ENCODE results near the gene TUBB2B.
"Not testable (repeated sequence)": the region's sequence is repeated elsewhere in the genome, so short reads cannot be mapped to it uniquely, and the experiment has no call there.

The TUBB2B gene

DNA sequence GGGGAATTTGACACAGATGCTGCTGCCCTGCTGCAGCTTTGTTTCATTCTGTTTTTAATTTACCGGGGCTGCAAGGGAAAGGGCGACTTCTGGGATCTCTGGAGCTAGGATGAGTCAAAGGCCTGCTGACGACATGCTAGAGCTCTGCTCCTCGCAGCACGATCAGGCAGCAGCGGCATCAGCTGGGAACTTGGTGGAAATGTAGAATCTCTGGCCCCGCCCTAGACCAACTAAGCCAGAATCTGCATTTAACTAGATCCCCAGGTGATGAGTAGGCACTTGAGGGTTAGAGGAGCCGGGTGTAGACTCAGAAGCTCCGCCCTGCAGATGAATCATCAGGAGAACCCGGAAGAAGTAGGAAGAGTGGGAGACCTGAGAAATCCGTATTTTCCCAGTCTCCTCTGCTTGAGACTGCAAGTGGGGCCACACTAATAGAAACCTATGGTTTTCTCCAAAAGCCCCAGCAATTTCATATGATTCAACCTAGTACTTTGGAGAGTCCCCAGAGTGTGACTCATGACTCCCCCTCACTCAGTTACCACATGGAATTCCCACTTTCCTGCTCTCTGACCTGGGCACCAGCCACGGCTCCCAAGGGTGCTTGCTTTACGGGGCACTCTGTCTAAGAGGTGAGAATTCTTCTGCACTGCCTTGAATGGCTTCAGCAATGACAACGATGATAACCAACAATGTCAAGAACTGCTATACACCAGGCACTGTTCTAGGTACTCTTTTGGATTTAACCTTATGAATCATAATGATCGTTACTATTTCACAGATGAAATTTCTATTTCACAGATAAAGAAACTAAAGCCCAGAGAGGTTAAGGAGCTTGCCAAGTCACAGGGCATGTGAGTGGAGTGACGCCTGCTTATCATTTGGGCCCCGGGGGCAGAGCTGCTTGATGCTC lies 18.1 kb downstream of the TUBB2B start:
- peak; percentile 38 for DNase-seq (ENCODE audit: low spot score)

DNA sequence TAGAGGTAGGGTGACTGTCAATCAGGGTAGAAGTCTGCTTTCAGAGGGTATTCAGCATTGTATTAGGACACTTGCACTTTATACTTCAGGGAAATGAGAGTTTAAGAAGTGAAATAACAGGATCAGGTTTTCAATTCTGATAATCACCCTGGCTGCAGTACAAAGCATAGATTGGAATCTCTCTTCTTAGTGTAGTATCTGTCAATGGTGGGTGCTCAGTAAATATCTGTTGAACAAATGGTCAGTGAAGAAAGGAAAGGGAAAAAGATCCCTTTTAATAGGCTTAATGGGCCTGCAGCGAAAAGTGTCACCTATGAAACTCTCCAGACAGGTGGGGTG lies 18.7 kb downstream of the TUBB2B start:
- DNase-seq (ENCODE audit: low spot score): no peak

DNA sequence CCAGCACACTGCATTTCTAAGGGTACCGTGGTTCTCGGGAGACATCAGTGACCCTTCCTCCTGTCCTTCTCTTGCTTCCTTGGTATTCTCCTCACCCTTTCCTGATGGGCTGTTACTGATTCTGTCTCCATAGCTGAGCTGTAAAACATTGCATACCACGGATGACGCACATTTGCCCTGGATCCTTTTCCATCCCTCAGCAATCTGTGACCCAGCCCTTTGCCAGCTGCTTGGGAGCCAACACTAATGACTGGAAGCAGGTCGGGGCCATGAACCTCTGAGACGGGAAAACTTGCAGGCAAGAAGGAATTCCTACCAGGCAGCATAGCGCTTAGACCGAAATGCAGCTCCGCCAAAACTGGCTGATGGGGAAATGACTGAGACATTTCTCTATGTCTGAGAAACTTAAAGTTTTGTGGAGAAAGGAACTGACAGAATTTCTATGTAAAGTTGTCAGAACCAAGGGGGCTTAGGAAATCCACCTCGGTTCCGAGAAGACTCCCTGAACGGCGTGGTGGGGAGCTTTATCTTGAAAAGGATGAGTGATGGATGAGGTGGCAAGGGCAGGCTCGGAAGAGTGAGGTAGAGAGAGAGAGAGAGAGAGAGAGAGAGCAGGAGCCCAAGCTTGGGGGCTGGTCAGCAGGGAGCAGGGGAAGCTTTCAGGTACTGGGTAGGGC lies 19.2 kb downstream of the TUBB2B start:
- no peak for DNase-seq (ENCODE audit: low spot score)

DNA sequence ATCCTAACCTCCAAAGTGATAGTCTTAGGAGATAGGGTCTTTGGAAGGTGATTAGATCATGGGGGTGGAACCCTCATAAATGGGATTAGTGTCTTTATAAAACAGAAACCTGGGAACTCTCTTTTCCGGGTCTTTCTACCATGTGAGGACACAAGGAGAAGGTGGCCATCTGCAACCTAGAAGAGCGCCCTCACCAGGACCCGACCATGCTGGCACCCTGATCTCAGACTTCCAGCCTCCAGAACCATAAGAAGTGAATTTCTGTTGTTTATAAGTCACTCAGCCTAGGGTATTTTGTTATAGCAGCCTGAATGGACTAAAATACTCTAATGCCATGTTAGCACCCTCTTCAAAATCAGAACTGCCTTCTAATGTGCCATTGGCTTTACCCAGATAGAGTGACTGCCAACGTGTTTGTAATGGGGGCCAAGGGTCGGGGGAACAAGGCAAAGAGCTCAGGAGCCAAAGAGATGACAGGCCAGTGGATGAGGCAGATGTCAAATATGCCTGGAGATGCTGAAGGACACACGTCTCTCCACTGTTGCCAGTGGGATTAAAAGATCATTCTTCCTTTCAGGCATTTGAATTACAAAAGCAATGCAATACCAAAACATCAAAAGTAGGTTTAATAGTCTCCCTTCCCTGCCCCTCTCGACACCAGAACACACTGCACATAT lies 21.0 kb downstream of the TUBB2B start:
- DNase-seq (ENCODE audit: low spot score): no peak

GRCh38 chr6:3205913-3206312 lies 21.5 kb downstream of the TUBB2B start:
- DNase-seq (ENCODE audit: low spot score): no peak

- DNase-seq (ENCODE audit: low spot score): no peak
These were observed 22.5 kb downstream of the TUBB2B start for GRCh38 chr6:3204921-3205320.

- no peak for DNase-seq (ENCODE audit: low spot score)
These were observed 24.3 kb downstream of the TUBB2B start for GRCh38 chr6:3202999-3203696.

GRCh38 chr6:3201388-3201787 lies 26.1 kb downstream of the TUBB2B start:
- DNase-seq (ENCODE audit: low spot score): no peak

DNA sequence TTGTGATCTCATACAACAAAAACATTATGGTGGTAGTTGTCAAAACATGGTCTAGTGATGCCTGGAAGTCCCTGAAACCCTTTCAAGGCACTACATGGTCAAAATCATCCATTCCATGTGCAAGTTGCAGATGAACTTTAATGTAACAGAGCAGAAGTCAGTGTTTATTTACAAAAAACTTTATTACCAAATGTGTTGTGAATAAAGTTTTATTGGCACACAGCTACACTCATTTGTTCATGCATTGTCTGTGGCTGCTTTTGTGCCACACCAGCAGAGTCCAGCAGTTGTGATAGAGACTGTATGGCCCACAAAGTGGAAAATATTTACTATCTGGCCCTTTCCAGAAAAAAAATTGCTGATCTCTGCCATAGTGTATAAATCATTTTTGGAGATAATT lies 26.8 kb downstream of the TUBB2B start:
- DNase-seq (ENCODE audit: low spot score): no peak

DNA sequence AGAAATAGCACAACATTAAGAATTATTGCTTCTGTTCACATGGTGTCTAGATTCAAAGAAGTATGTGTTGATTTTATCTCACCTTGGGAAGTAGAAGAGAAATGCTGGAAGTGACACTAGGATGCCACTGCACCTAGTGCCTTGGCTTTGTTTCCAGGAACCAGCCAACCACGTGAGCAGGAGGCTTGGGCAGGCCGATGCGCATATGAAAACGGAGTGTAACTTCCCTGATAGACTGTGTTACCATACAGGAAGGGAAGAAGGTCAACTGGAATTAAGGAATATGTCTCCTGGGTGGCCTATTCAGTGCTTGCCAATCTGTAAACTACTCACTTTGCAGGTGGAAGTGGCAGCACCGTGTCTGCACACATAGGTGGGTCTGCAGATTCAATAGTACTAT lies 28.1 kb downstream of the TUBB2B start:
- no peak for DNase-seq (ENCODE audit: low spot score)

GRCh38 chr6:3197734-3198133 lies 29.7 kb downstream of the TUBB2B start:
- DNase-seq (ENCODE audit: low spot score): not testable (repeated sequence)

- no peak for DNase-seq (ENCODE audit: low spot score)
These were observed 30.7 kb downstream of the TUBB2B start for GRCh38 chr6:3196770-3197169.

GRCh38 chr6:3195695-3196497 lies 31.6 kb downstream of the TUBB2B start:
- no peak for DNase-seq (ENCODE audit: low spot score)

DNA sequence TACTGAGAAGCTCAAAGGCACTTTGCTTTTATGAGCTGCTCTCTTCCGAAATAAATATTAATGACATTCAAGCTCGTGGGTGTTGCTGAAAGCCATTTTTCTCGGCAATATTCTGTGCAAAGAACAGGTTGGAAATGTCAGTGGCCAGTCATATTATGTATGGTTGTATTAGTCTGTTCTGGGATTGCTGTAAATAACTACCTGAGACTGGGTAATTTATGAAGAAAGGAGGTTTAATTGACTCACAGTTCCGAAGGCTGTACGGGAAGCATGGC lies 32.1 kb downstream of the TUBB2B start:
- DNase-seq (ENCODE audit: low spot score): no peak

GRCh38 chr6:3194535-3195419 lies 32.7 kb downstream of the TUBB2B start:
- DNase-seq (ENCODE audit: low spot score): no peak

DNA sequence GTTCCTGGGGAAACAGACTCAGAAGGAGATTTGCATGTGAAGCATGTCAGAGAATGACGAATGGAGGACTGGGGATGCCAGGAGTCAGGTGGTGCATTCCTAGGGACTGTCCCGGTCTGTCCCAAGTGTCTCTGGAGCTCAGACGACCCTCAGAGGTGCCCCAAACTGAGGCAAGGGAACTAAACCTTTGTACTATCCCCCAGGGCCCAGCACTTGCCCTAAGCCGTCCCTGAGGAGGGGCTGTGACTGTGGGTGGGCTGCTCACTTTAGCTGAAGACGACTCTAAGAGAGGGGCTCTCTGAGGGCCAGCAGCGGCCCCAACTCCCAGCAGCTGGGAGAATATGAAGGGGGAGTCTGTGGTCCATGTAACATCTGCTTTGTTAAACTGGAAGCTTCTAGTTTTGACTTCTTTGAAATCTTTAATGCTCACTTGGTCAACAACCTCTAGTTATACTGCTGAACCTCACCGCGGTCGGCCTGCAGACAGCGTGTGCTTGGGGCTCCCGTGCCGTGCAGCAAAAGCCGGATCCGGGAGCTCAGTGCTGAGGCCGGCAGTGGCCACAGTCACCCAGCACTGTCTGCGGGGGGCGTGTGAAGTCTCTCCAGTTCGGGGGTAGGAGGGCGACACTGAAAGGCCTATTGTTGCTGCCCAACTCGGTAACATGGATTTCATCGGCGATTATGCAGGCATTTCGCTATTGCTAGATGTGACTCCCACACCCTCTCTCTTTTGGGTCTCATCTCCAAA lies 34.2 kb downstream of the TUBB2B start:
- DNase-seq (ENCODE audit: low spot score): no peak

GRCh38 chr6:3190779-3191178 lies 36.7 kb downstream of the TUBB2B start:
- DNase-seq (ENCODE audit: low spot score): no peak

DNA sequence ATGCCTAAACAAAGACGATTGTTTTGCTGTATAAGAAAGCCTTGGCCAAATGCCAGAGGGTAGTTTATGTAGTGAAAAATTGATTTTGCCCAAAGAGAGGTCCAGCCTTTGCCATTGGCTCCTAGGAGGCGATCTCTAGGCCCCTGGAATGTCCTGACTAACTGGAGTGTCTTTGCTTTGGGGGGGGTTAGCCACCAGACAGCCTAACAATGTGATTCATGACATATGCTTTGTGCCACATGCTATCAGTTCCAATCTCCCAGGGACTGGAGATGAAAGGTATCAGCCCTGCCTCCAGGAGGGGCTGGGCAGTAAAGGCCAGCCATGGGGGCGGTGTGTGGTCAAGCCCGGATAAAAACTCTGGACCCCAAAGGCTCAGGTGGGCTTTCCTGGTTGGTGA lies 37.4 kb downstream of the TUBB2B start:
- DNase-seq (ENCODE audit: low spot score): no peak

DNA sequence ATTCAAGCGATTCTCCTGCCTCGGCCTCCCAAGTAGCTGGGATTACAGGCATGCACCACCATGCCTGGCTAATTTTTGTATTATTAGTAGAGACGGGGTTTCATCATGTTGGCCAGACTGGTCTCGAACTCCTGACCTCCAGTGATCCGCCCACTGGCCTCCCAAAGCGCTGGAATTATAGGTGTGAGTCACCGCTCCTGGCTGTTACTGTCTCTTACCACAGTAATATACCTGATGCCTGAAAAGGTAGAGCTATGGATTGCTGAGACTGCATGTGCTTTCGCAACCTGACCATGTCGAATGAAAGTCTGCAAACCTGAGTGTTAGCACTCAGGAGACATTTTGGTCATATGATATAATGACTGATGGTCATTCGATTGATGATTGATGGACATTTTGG lies 38.3 kb downstream of the TUBB2B start:
- DNase-seq (ENCODE audit: low spot score): not testable (repeated sequence)

DNA sequence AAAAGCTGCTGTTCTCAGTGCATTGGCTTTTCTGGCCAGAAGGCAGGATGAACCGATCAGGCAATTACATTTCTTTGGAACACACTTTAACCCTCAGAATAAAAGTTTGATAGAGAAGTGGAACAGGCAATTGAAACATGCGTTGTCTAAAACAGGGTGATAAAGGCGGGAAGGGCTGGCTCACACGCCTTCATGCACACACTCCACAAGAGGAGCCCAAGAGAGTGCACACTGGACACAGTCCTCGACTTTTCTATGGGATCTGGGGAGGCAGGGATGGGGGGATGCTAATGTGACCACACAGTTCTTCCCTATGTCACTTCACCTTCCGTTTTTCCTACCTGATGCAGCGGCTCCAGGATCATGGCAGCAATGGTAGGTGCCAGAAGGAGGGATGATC lies 39.2 kb downstream of the TUBB2B start:
- no peak for DNase-seq (ENCODE audit: low spot score)
